ENCODE results near the gene MYB. TPM values are rescaled to one million over a fixed set of nuclear protein-coding genes. Genes with fewer than 3 reads are reported as not detected.

Gene MYB
- total and polyA plus RNA-seq, 4 donors = 2.0 to 3.9 (median 2.4) TPM

DNA sequence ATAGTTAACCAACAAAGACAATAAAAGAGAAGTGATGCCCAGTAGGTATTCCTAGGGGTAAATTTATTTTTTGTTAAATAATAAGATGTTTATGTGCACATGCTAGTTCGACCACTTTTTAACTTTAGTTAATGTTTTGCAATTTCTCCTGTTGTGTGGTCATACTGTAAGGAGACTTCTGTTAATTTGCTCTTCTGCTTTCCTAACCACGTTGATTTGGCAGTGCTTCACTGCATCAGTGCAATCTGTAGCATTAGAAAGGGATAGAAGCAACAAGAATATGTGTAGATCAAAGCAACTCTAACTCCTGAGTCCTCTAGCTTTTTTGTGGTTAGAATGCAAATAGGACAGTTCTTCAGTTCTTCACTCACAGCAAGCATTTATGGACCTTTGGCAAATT is 13.9 kb downstream of the MYB start:
- H3K9me3 ChIP-seq (ENCODE audit: control insufficient read depth, insufficient read depth, low read length) = no peaks in the 10 kb centered on the region
- H3K36me3 ChIP-seq (ENCODE audit: control insufficient read depth, insufficient read depth, low read length) = no peaks in the 10 kb centered on the region
- WGBS (ENCODE audit: insufficient coverage) = no CpG with 5 or more reads among the region's 2 CpGs
- DNase-seq (ENCODE audit: low read depth in 4 of 6, low spot score in 6 of 6) = no peak
- H3K27me3 ChIP-seq (ENCODE audit: control insufficient read depth, insufficient read depth, low read length) = no peaks in the 10 kb centered on the region
- no peaks in the 10 kb centered on the region for H3K4me1 ChIP-seq (ENCODE audit: control insufficient read depth, insufficient read depth, low read length)
- H3K4me3 ChIP-seq (ENCODE audit: low read depth, low read length) = no peak overlapping the region
- H3K27ac ChIP-seq (ENCODE audit: low read depth, low read length) = no peak overlapping the region

DNA sequence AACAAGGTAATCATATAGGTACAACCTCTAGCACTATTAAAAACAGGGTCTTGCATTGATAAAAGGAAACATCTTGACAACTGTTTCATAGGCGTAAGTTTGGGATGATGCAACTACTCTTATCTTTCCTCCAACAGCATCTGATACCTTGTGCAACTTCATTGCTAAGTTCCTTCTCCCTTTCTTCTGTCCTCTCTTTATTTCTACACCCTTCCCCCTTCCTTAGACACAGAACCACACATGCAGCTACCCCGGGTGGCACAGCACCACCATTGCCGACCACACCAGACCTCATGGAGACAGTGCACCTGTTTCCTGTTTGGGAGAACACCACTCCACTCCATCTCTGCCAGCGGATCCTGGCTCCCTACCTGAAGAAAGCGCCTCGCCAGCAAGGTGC is 14.4 kb downstream of the MYB start:
- no peaks in the 10 kb centered on the region for H3K27me3 ChIP-seq (ENCODE audit: control insufficient read depth, insufficient read depth, low read length)
- no peaks in the 10 kb centered on the region for H3K4me1 ChIP-seq (ENCODE audit: control insufficient read depth, insufficient read depth, low read length)
- no peak overlapping the region for H3K4me3 ChIP-seq (ENCODE audit: low read depth, low read length)
- no peak for DNase-seq (ENCODE audit: low read depth in 4 of 6, low spot score in 6 of 6)
- no peaks in the 10 kb centered on the region for H3K36me3 ChIP-seq (ENCODE audit: control insufficient read depth, insufficient read depth, low read length)
- WGBS (ENCODE audit: insufficient coverage) = 91% methylated on average over 4 of the region's 6 CpGs
- no peaks in the 10 kb centered on the region for H3K9me3 ChIP-seq (ENCODE audit: control insufficient read depth, insufficient read depth, low read length)
- no peak overlapping the region for H3K27ac ChIP-seq (ENCODE audit: low read depth, low read length)

DNA sequence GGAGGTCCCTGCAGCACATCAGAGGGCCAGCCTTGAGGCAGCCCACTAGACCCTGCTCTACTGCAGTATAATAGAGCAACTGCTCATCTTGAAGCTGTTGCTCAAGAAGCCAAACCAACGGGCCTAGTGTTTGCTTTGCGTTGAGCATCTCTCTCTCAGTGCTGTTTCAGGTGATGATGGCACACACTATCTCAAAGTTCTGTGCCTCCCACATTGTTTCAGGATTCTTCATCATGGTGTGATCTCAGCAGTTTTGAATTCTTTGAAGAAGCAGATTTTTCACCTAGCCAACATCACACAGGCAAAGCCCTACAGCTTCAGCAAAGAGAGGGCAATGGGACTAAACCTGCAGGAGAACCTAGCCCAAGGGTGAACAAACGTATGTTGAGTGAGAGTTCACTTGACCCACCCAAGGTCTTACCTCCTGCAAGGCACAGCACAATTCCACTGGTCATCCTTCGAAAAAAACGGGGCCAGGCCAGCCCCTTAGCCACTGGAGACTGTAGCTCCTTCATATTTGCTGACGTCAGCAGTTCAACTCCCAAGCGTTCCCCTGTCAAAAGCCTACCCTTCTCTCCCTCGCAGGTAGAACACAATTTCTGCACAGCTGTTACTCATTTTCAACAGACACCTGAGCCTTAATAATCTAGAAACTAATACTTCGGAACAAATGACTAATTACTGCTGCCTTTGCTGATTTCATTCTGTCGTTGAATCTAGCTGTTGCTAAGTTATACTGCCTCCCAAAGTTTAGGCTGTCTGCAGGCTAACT is 15.8 kb downstream of the MYB start:
- Histone ChIP-seq H3K27me3 (ENCODE audit: control insufficient read depth, insufficient read depth, low read length) (no peaks in the 10 kb centered on the region), H3K27ac (ENCODE audit: low read depth, low read length) (no peak overlapping the region), H3K36me3 (ENCODE audit: control insufficient read depth, insufficient read depth, low read length) (no peaks in the 10 kb centered on the region), H3K4me1 (ENCODE audit: control insufficient read depth, insufficient read depth, low read length) (no peaks in the 10 kb centered on the region), H3K4me3 (ENCODE audit: low read depth, low read length) (no peak overlapping the region), H3K9me3 (ENCODE audit: control insufficient read depth, insufficient read depth, low read length) (no peaks in the 10 kb centered on the region)
- DNase-seq (ENCODE audit: low read depth in 4 of 6, low spot score in 6 of 6) = no peak
- WGBS (ENCODE audit: insufficient coverage) = 95% methylated on average over 9 of the region's 10 CpGs

DNA sequence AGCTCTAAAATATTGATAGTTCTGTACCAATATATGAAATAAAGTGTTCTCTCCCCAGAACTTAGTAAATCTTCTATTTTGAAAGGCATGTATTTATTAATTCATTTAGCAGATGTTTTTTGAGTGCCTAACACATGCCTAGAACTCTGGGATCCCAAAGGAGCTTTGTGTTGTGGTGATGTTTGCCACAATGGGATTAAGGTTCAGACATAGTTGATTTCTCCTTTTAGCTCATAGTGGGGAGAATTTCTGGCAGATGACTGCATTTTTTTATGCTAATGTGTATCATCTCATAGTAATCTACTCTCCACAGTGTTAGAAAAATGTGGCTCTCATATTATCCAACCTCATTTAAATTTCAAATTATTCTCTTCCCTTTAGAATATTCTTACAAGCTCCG is 21.7 kb downstream of the MYB start:
- Histone ChIP-seq H3K27ac (ENCODE audit: low read depth, low read length) (no peak overlapping the region), H3K4me3 (ENCODE audit: low read depth, low read length) (no peak overlapping the region), H3K9me3 (ENCODE audit: control insufficient read depth, insufficient read depth, low read length) (no peaks in the 10 kb centered on the region), H3K36me3 (ENCODE audit: control insufficient read depth, insufficient read depth, low read length) (no peaks in the 10 kb centered on the region), H3K27me3 (ENCODE audit: control insufficient read depth, insufficient read depth, low read length) (no peaks in the 10 kb centered on the region), H3K4me1 (ENCODE audit: control insufficient read depth, insufficient read depth, low read length) (no peaks in the 10 kb centered on the region)
- 60% methylated on average over 1 of the region's 1 CpG for WGBS (ENCODE audit: insufficient coverage)
- DNase-seq (ENCODE audit: low read depth in 4 of 6, low spot score in 6 of 6) = peak in 2 of 6 donors; percentile 18 to 22

DNA sequence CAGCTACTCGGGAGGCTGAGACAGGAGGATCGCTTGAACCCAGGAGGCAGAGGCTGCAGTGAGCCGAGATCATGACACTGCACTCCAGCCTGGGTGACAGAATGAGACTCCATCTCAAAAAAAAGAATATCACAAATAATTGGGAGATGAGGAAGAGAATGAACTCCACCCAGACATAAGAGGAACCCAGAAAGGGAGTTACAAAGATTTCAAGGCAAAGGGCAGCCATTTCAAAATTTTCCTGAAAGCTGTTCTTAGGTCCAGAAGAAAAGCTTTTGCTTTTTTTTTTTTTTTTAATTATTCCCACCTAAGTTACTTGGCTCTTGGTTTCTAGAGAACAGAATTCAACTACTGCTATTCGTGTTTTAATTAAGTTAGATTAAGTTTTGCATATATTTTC is 23.8 kb downstream of the MYB start:
- Histone ChIP-seq H3K4me1 (ENCODE audit: control insufficient read depth, insufficient read depth, low read length) (no peaks in the 10 kb centered on the region), H3K4me3 (ENCODE audit: low read depth, low read length) (no peak overlapping the region), H3K36me3 (ENCODE audit: control insufficient read depth, insufficient read depth, low read length) (no peaks in the 10 kb centered on the region), H3K27me3 (ENCODE audit: control insufficient read depth, insufficient read depth, low read length) (no peaks in the 10 kb centered on the region), H3K9me3 (ENCODE audit: control insufficient read depth, insufficient read depth, low read length) (no peaks in the 10 kb centered on the region), H3K27ac (ENCODE audit: low read depth, low read length) (no peak overlapping the region)
- no peak for DNase-seq (ENCODE audit: low read depth in 4 of 6, low spot score in 6 of 6)
- WGBS (ENCODE audit: insufficient coverage) = 100% methylated on average over 1 of the region's 4 CpGs

DNA sequence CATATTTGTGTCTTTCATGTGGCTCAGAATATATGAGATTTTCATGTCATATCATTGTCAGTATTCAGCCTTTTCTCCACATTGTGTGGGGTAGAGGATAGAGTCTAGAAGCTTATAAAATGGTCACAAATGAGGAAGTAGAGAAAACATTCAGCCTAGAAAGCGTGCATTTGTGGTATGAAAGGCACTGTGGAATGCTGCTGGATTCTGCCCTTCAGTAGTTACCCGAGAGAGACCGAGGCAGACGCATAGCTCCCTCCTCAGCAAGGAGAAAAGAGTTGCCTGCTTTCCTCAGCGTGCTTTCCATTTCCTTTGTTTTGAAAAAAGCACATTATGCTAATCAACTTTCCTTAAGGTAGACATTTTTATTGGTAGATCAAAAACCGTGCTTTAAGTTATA is 28.7 kb downstream of the MYB start:
- Histone ChIP-seq H3K9me3 (ENCODE audit: control insufficient read depth, insufficient read depth, low read length) (no peaks in the 10 kb centered on the region), H3K4me3 (ENCODE audit: low read depth, low read length) (no peak overlapping the region), H3K27ac (ENCODE audit: low read depth, low read length) (no peak overlapping the region), H3K27me3 (ENCODE audit: control insufficient read depth, insufficient read depth, low read length) (no peaks in the 10 kb centered on the region), H3K4me1 (ENCODE audit: control insufficient read depth, insufficient read depth, low read length) (no peaks in the 10 kb centered on the region), H3K36me3 (ENCODE audit: control insufficient read depth, insufficient read depth, low read length) (no peaks in the 10 kb centered on the region)
- no peak for DNase-seq (ENCODE audit: low read depth in 4 of 6, low spot score in 6 of 6)
- WGBS (ENCODE audit: insufficient coverage) = no CpG with 5 or more reads among the region's 6 CpGs

DNA sequence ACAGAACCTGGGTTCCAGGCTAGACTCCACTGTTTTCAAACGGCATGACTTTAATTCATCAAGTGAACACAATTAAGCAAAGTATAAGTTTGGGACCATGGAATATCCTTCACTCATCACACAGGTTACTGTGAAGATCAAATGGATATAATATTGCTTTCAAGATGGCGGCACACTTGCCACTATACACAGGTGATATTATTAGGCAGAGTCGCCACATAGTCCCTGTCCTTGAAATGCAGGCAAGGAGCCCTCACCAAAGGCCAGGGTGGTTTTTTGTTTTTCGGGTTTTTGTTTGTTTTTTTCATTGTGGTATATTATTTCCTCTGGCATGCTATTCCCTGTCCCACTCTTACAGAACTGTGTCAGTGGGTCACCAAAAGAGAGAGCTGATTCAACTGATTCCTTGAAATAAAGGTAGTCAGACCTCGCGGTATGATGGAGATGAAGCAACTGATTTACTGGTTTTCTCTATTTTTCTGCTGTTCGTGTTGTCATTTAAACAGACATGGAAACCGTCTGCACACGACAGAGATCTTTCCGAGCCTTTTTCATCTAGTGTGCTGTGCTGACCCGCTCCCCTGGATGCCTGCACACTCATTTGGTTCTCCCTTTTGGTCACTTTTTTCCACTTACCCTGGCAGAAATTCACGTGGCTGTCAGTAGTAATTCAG is 29.7 kb downstream of the MYB start:
- Histone ChIP-seq H3K27ac (ENCODE audit: low read depth, low read length) (no peak overlapping the region), H3K9me3 (ENCODE audit: control insufficient read depth, insufficient read depth, low read length) (no peaks in the 10 kb centered on the region), H3K4me1 (ENCODE audit: control insufficient read depth, insufficient read depth, low read length) (no peaks in the 10 kb centered on the region), H3K4me3 (ENCODE audit: low read depth, low read length) (no peak overlapping the region), H3K36me3 (ENCODE audit: control insufficient read depth, insufficient read depth, low read length) (no peaks in the 10 kb centered on the region), H3K27me3 (ENCODE audit: control insufficient read depth, insufficient read depth, low read length) (no peaks in the 10 kb centered on the region)
- 86% methylated on average over 7 of the region's 12 CpGs for WGBS (ENCODE audit: insufficient coverage)
- no peak for DNase-seq (ENCODE audit: low read depth in 4 of 6, low spot score in 6 of 6)

DNA sequence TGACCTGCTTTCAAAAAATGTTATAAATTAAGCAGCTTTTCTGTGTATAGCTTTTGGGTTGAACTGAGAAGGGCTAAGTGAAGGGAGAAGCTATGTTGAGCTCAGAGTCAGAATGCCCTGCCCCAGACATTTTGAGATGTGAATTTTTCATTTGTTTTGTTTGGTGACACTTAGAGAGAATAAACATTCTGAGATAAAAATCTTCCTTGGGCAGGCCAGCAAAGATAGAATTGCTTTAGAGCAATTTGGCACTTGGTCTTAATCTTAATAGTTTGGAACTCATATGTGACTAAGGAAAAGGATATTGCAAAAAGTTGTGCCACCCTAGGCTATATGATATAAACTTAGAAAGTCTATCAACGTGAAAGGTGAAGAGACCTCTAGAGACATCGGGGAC is 30.2 kb downstream of the MYB start:
- Histone ChIP-seq H3K9me3 (ENCODE audit: control insufficient read depth, insufficient read depth, low read length) (no peaks in the 10 kb centered on the region), H3K27ac (ENCODE audit: low read depth, low read length) (no peak overlapping the region), H3K27me3 (ENCODE audit: control insufficient read depth, insufficient read depth, low read length) (no peaks in the 10 kb centered on the region), H3K4me1 (ENCODE audit: control insufficient read depth, insufficient read depth, low read length) (no peaks in the 10 kb centered on the region), H3K36me3 (ENCODE audit: control insufficient read depth, insufficient read depth, low read length) (no peaks in the 10 kb centered on the region), H3K4me3 (ENCODE audit: low read depth, low read length) (no peak overlapping the region)
- no CpG with 5 or more reads among the region's 2 CpGs for WGBS (ENCODE audit: insufficient coverage)
- no peak for DNase-seq (ENCODE audit: low read depth in 4 of 6, low spot score in 6 of 6)

DNA sequence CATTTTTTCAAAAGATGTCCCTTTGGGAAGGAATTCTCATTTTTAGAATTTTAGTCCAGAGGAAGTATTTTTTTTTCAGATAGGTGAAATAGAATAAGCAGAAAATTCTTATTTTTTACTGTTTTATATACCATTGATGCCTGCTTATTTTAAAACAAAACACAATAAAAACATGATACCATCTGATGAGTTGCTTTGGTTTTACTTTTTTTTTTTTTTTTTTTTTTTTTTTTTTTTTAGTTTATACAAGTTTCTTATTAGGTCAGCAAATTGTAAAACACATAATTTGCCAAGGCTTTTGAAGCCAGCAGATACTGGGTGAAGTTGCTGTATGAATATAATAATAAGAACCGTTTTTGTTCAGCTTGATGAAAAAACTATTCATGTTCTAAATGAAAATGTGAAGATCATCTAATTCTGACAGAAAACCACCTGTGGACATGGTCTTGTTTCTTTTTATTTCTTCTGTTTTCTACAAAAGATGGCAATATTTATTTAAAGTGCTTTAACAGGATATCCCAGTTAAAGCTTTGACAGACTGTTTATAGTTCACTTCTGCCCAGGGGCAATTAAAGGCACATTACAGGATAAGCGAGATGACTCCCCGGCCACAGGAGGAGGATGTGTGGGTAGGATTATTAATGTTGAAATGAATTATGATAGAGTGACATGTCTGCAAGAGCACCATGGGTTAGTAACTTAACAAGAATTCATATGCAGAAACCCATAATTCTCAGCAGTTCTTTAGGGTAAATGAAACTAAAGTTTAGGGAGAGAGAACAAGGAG is 31.1 kb downstream of the MYB start:
- Histone ChIP-seq H3K27me3 (ENCODE audit: control insufficient read depth, insufficient read depth, low read length) (no peaks in the 10 kb centered on the region), H3K27ac (ENCODE audit: low read depth, low read length) (no peak overlapping the region), H3K4me1 (ENCODE audit: control insufficient read depth, insufficient read depth, low read length) (no peaks in the 10 kb centered on the region), H3K4me3 (ENCODE audit: low read depth, low read length) (no peak overlapping the region), H3K9me3 (ENCODE audit: control insufficient read depth, insufficient read depth, low read length) (no peaks in the 10 kb centered on the region), H3K36me3 (ENCODE audit: control insufficient read depth, insufficient read depth, low read length) (no peaks in the 10 kb centered on the region)
- WGBS (ENCODE audit: insufficient coverage) = 100% methylated on average over 1 of the region's 3 CpGs
- peak in 1 of 6 donors; percentile 6 for DNase-seq (ENCODE audit: low read depth in 4 of 6, low spot score in 6 of 6)

Data from spinal cord (tissue), 10 donors.